SK-N-SH treated with all-trans-retinoic acid at 6 μM for 48 hours (cell line): Measurements from ENCODE around the gene HEPACAM2.

ENCODE experiments used
- ARNTL ChIP-seq: fragments of 450-650 bp; formaldehyde crosslinking; IDR thresholded peaks from 2 replicates; pipeline ENCODE4 v1.5.0; 2020; ENCODE audit warnings: low read depth, mild to moderate bottlenecking, moderate library complexity, borderline replicate concordance
- GLIS3 ChIP-seq: fragments of 250-450 bp; sonication (Bioruptor Pico); IDR thresholded peaks from 2 replicates; pipeline ENCODE4 v1.5.0; 2020; ENCODE audit warnings: mild to moderate bottlenecking, moderate library complexity
- PATZ1 ChIP-seq: fragments of 250-450 bp; sonication (Bioruptor Pico); IDR thresholded peaks from 2 replicates; pipeline ENCODE4 v1.8.0; 2020; ENCODE audit warnings: mild to moderate bottlenecking, moderate library complexity, borderline replicate concordance
- ZC3H10 ChIP-seq: fragments of 250-450 bp; sonication (Bioruptor Pico); IDR thresholded peaks from 2 replicates; pipeline ENCODE4 v1.5.1; 2021; ENCODE audit warnings: mild to moderate bottlenecking, moderate library complexity
- ZFP30 ChIP-seq: fragments of 450-650 bp; formaldehyde crosslinking; IDR thresholded peaks from 2 replicates; pipeline ENCODE4 v1.5.0; 2022; ENCODE audit warnings: mild to moderate bottlenecking, moderate library complexity

- TF ChIP-seq ARNTL (CRISPR knock-in tag), result no peak
- no peak for TF ChIP-seq ZC3H10 (CRISPR knock-in tag)
- TF ChIP-seq GLIS3, result no peak
- no peak for TF ChIP-seq PATZ1 (CRISPR knock-in tag)
- TF ChIP-seq ZFP30, result no peak
These were observed at the start of gene HEPACAM2 for GRCh38 chr7:93226310-93226709.
